Epithelial cell of prostate (primary cell): ENCODE measurements around the gene ZNF439.
"Not testable (repeated sequence)": the region's sequence is repeated elsewhere in the genome, so short reads cannot be mapped to it uniquely, and the experiment has no call there.

Experiments
- DNase-seq: peaks from one replicate; pipeline ENCODE4 v3.0.0-alpha.2; 2011; ENCODE audit warnings: low read depth, low spot score
- H3K27ac ChIP-seq: fragments of 450-650 bp; 2 replicates; pipeline ENCODE4 v1.5.1; 2017; ENCODE audit warnings: mild to moderate bottlenecking

Gene ZNF439

DNA sequence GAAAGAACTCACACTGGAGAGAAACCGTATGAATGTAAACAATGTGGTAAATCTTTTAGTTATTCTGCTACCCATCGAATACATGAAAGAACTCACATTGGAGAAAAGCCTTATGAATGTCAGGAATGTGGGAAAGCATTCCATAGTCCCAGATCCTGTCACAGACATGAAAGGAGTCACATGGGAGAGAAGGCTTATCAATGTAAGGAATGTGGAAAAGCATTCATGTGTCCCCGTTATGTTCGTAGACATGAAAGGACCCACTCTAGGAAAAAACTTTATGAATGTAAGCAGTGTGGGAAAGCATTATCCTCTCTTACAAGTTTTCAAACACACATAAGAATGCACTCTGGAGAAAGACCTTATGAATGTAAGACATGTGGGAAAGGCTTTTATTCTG lies 19.2 kb downstream of the ZNF439 start:
- not testable (repeated sequence) for DNase-seq, H3K27ac ChIP-seq

DNA sequence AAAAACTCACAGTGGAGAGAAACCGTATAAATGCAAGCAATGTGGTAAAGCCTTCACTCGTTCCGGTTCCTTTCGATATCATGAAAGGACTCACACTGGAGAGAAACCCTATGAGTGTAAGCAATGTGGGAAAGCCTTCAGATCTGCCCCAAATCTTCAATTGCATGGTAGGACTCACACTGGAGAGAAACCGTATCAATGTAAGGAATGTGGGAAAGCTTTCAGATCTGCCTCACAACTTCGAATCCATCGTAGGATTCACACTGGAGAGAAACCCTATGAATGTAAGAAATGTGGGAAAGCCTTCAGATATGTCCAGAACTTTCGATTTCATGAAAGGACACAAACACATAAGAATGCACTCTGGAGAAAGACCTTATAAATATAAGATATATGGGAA lies 19.7 kb downstream of the ZNF439 start:
- no peak for DNase-seq
- no peak overlapping the region for H3K27ac ChIP-seq

DNA sequence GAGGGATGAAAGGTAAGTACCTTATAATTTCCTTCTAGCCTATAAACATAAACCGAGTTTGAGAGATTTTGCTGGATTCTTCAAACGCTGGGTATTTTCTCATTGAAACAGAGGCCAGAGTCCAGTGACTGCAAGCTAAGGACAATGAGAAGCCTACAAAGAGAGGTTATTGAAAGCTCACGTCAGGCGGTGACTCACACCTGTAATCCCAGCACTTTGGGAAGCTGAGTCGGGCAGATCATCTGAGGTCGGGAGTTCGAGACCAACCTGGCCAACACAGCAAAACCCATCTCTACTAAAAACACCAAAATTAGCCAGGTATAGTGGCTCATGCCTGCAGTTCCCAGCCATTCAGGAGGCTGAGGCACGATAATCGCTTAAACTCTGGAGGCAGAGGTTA lies 24.1 kb downstream of the ZNF439 start:
- no peak for DNase-seq
- H3K27ac ChIP-seq = no peak overlapping the region

GRCh38 chr19:11873762-11874161 lies 25.2 kb downstream of the ZNF439 start:
- DNase-seq = no peak
- H3K27ac ChIP-seq = no peak overlapping the region

- not testable (repeated sequence) for DNase-seq, H3K27ac ChIP-seq
Observed at GRCh38 chr19:11879687-11880266, 31.3 kb downstream of the ZNF439 start.

GRCh38 chr19:11880598-11880997 lies 32.1 kb downstream of the ZNF439 start:
- DNase-seq = no peak
- no peak overlapping the region for H3K27ac ChIP-seq

GRCh38 chr19:11881151-11881800 lies 32.8 kb downstream of the ZNF439 start:
- DNase-seq = no peak
- H3K27ac ChIP-seq = no peak overlapping the region

DNA sequence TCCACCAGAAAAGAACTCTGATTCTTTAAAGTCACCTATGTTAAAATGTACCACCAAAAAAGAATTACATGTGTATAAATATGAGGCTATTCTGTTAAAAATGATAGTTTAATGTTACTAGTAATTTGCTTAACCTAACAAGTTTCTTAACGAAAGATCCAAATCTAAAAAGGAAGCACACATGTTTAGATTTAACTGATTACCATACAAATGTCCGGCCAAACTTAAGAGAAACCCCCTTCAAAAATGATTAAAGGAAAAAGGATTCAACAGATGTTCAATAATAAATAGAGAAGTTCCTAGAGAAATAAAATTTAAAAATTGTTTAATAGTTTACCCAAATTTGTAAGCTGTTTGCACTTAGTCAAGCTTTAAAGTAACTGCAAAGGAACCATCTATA lies 34.1 kb downstream of the ZNF439 start:
- H3K27ac ChIP-seq = no peak overlapping the region
- no peak for DNase-seq

DNA sequence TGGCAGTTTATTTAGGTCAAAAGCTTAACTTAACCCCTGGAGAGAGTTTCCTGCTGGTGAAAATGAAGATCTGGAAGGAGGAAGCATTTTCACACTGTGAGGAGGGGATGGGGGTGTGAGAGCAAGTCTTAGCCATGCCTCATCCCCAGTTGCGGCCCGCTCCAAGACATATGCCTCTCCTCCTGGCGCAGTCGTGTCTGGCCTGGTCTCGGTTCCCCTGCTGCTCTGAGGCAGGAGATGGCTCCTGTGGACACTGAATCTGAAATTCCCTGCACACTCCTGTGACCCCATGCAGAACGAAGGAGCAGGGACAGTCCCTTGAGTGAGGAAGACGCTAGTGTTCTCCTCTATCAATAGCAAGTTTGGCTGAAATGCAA lies 38.7 kb downstream of the ZNF439 start:
- no peak for DNase-seq
- H3K27ac ChIP-seq = no peak overlapping the region

- H3K27ac ChIP-seq = peak within 1 kb of the TSS; percentile 28
- DNase-seq = no peak
Observed at GRCh38 chr19:11887611-11888531, 39.3 kb downstream of the ZNF439 start, which contains the start of gene ZNF69. TSS of gene ZNF69 (plus strand) at chr19:11887782. CDS start at chr19:11887924, 142 bp downstream.

GRCh38 chr19:11889901-11890300 lies 41.4 kb downstream of the ZNF439 start:
- not testable (repeated sequence) for H3K27ac ChIP-seq, DNase-seq

- no peak overlapping the region for H3K27ac ChIP-seq
- DNase-seq = no peak
Observed at GRCh38 chr19:11890634-11891033, 42.1 kb downstream of the ZNF439 start.

- no peak overlapping the region for H3K27ac ChIP-seq
- no peak for DNase-seq
Observed at GRCh38 chr19:11894851-11895250, 46.3 kb downstream of the ZNF439 start.

DNA sequence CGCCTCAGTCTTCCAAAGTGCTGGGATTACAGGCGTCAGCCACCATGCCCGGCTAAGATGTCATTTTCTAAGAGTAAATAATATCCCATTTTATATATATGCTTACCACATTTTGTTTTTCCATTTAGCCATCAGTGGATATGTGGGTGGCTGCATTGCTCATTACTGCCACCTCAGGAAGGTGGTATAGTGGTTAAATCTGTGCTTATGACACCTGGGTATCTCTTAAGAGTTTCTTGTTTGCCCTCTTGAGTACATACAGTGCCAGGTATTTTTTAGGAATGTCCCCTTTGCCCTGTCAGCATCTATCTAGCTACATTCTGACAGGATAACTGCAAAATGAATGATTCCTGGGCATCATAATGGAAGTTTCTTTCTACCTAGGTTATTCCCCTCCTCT lies 53.7 kb downstream of the ZNF439 start:
- H3K27ac ChIP-seq = no peak overlapping the region
- no peak for DNase-seq

DNA sequence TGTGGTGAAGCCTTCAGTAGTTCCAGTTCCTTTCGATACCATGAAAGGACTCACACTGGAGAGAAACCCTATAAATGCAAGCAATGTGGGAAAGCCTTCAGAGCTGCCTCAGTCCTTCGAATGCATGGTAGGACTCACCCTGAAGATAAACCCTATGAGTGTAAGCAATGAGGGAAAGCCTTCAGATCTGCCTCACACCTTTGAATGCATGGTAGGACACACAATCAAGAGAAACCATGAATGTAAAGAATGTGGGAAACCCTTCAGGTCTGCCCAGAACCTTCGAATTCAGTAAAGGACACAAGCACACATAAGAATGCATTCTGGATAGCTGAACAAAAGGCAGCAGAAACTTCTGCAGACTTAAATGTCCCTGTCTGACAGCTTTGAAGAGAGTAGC lies 57.4 kb downstream of the ZNF439 start:
- DNase-seq = no peak
- no peak overlapping the region for H3K27ac ChIP-seq

DNA sequence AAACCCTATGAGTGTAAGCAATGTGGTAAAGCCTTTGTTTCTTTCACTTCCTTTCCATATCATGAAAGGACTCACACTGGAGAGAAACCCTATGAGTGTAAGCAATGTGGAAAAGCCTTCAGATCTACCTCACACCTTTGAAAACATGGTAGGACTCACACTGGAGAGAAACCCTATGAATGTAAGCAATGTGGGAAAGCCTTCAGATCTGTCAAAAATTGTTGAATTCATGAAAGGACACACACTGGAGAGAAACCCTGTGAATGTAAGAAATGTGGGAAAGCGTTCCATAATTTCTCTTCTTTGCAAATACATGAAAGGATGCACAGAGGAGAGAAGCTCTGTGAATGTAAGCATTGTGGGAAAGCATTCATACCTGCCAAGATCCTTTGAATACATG lies 63.4 kb downstream of the ZNF439 start:
- DNase-seq, H3K27ac ChIP-seq: not testable (repeated sequence)

DNA sequence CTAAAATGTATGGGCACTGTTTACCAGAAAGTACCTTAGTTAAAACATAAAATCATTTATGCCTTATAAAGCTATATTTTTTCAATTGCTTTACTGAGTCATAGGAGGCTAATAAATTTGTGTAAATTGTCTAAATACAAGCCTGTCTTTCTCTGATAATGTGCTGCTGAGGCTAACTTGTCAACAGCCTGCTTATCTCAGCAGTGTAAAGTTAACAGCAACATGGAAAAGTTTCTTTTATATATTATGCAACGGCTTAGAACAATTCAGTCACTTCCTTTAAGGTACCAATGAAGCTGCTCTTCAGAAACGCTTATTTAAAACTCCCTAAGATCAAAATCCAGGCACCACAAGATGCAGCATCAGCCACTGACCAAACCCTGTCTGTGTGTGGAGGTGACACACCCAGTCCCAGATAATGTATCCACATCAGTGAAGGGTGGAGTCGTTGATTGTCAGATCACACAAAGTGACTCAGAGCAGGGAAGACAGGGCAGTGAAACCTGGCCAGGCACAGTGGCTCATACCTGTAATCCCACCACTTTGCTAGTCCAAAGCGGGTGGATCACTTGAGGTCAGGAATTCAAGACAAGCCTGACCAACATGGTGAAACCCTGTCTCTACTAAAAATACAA lies 66.0 kb downstream of the ZNF439 start:
- H3K27ac ChIP-seq, DNase-seq: not testable (repeated sequence)
